WTC11 (cell line): ENCODE data around the gene SIX4. TPM values are rescaled to one million over a fixed set of nuclear protein-coding genes. Genes with fewer than 3 reads are reported as not detected.

Experiments
- ATAC-seq: fragments of 200-7000 bp; cut with Tn5 transposase; 2 replicates; pipeline ENCODE4 v1.10.0; 2021; ENCODE audit warnings: mild to moderate bottlenecking, moderate library complexity
- CTCF ChIA-PET: fragments of 300-600 bp; sonication (Branson Sonifier 250); formaldehyde crosslinking; loops from one replicate; lab custom pipeline; 2021; ENCODE audit warnings: antibody characterized with exemption; lab: Charles Lee
- POLR2A ChIA-PET: fragments of 350-600 bp; sonication (Branson Sonifier 250); formaldehyde crosslinking; loops from one replicate; lab custom pipeline; 2021; ENCODE audit warnings: antibody characterized with exemption; lab: Charles Lee
- DNase-seq: peaks from one replicate; pipeline ENCODE4 v3.0.0; 2021; ENCODE audit warnings: low spot score
- H3K27ac Mint-ChIP-seq: 2 replicates; pipeline ENCODE4 v1.8.0; 2021; ENCODE audit warnings: mixed read lengths
- H3K27me3 Mint-ChIP-seq: 2 replicates; pipeline ENCODE4 v1.8.0; 2021; ENCODE audit warnings: low read depth, mild to moderate bottlenecking, moderate library complexity, mixed read lengths
- H3K36me3 Mint-ChIP-seq: 2 replicates; pipeline ENCODE4 v1.8.0; 2021; ENCODE audit warnings: mixed read lengths
- H3K4me1 Mint-ChIP-seq: 2 replicates; pipeline ENCODE4 v1.8.0; 2022; ENCODE audit warnings: mixed read lengths
- H3K4me3 Mint-ChIP-seq: 2 replicates; pipeline ENCODE4 v1.8.0; 2021; ENCODE audit warnings: mild to moderate bottlenecking, moderate library complexity, mixed read lengths
- H3K9me3 Mint-ChIP-seq: 2 replicates; pipeline ENCODE4 v1.8.0; 2021; ENCODE audit warnings: mixed read lengths
- ATF3 ChIP-seq: sonication (generic); formaldehyde crosslinking; conservative IDR thresholded peaks from 2 replicates; pipeline ENCODE4 v1.8.1; 2022; ENCODE audit warnings: mild to moderate bottlenecking, missing genetic modification reagents
- ERG ChIP-seq: fragments of 250-450 bp; sonication (Bioruptor Pico); IDR thresholded peaks from 2 replicates; pipeline ENCODE4 v1.8.0; 2021; ENCODE audit warnings: mild to moderate bottlenecking
- GRHL2 ChIP-seq: fragments of 250-450 bp; sonication (Bioruptor Pico); IDR thresholded peaks from 2 replicates; pipeline ENCODE4 v1.8.0; 2022; ENCODE audit warnings: mild to moderate bottlenecking, moderate library complexity; ENCODE audit not compliant: insufficient replicate concordance, severe bottlenecking
- IRF2 ChIP-seq: sonication (generic); formaldehyde crosslinking; IDR thresholded peaks from 2 replicates; pipeline ENCODE4 v1.8.0; 2022; ENCODE audit warnings: low read depth, missing genetic modification reagents, borderline replicate concordance
- MXD4 ChIP-seq: fragments of 250-450 bp; sonication (Bioruptor Pico); IDR thresholded peaks from 2 replicates; pipeline ENCODE4 v1.8.0; 2021; ENCODE audit warnings: mild to moderate bottlenecking, moderate library complexity, borderline replicate concordance
- NFATC4 ChIP-seq: fragments of 250-450 bp; sonication (Bioruptor Pico); IDR thresholded peaks from 2 replicates; pipeline ENCODE4 v1.9.0; 2021; ENCODE audit warnings: mild to moderate bottlenecking
- NFYB ChIP-seq: sonication (generic); formaldehyde crosslinking; conservative IDR thresholded peaks from 2 replicates; pipeline ENCODE4 v1.8.0; 2022; ENCODE audit warnings: low read depth, missing genetic modification reagents
- NR1H2 ChIP-seq: sonication (generic); formaldehyde crosslinking; IDR thresholded peaks from 2 replicates; pipeline ENCODE4 v1.9.0; 2021; ENCODE audit warnings: mild to moderate bottlenecking, moderate library complexity, missing genetic modification reagents
- RELA ChIP-seq: sonication (generic); formaldehyde crosslinking; IDR thresholded peaks from 2 replicates; pipeline ENCODE4 v1.8.1; 2022; ENCODE audit warnings: missing genetic modification reagents, mild to moderate bottlenecking, borderline replicate concordance
- SMAD3 ChIP-seq: sonication (generic); formaldehyde crosslinking; IDR thresholded peaks from 2 replicates; pipeline ENCODE4 v1.8.0; 2022; ENCODE audit warnings: missing genetic modification reagents, mild to moderate bottlenecking, borderline replicate concordance
- SOX15 ChIP-seq: fragments of 250-450 bp; sonication (Bioruptor Pico); IDR thresholded peaks from 2 replicates; pipeline ENCODE4 v1.9.0; 2021; ENCODE audit warnings: mild to moderate bottlenecking
- TCF7 ChIP-seq: sonication (generic); formaldehyde crosslinking; IDR thresholded peaks from 2 replicates; pipeline ENCODE4 v1.8.0; 2022; ENCODE audit warnings: mild to moderate bottlenecking, low read depth, missing genetic modification reagents, moderate library complexity
- TEAD1 ChIP-seq: sonication (generic); formaldehyde crosslinking; IDR thresholded peaks from 2 replicates; pipeline ENCODE4 v1.8.0; 2022; ENCODE audit warnings: mild to moderate bottlenecking, missing genetic modification reagents
- TP53 ChIP-seq: sonication (generic); formaldehyde crosslinking; IDR thresholded peaks from 2 replicates; pipeline ENCODE4 v1.8.1; 2023; ENCODE audit warnings: mild to moderate bottlenecking, missing genetic modification reagents
- ZBTB21 ChIP-seq: sonication (generic); formaldehyde crosslinking; IDR thresholded peaks from 2 replicates; pipeline ENCODE4 v1.8.1; 2023; ENCODE audit warnings: mild to moderate bottlenecking, missing genetic modification reagents, borderline replicate concordance
- ZNF219 ChIP-seq: sonication (generic); formaldehyde crosslinking; IDR thresholded peaks from 2 replicates; pipeline ENCODE4 v1.8.0; 2023; ENCODE audit warnings: missing genetic modification reagents, mild to moderate bottlenecking, borderline replicate concordance
- ZNF263 ChIP-seq: sonication (generic); formaldehyde crosslinking; IDR thresholded peaks from 2 replicates; pipeline ENCODE4 v1.8.1; 2022; ENCODE audit warnings: low read depth, mild to moderate bottlenecking, moderate library complexity, missing genetic modification reagents
- ZNF281 ChIP-seq: sonication (generic); formaldehyde crosslinking; IDR thresholded peaks from 2 replicates; pipeline ENCODE4 v1.8.0; 2023; ENCODE audit warnings: mild to moderate bottlenecking, missing genetic modification reagents
- ZNF416 ChIP-seq: fragments of 250-450 bp; sonication (Bioruptor Pico); IDR thresholded peaks from 2 replicates; pipeline ENCODE4 v1.9.0; 2021; ENCODE audit warnings: mild to moderate bottlenecking, inconsistent platforms
- ZSCAN18 ChIP-seq: fragments of 250-450 bp; sonication (Bioruptor Pico); IDR thresholded peaks from 2 replicates; pipeline ENCODE4 v2.1.2; 2022; ENCODE audit warnings: mild to moderate bottlenecking, moderate library complexity
- total RNA-seq: library from RNA; stranded (reverse); gene quantifications from 3 replicates; pipeline ENCODE4 v1.2.3, GENCODE V29; 2021
- TF ChIP-seq, protein P1 (sequence below): sonication (generic); formaldehyde crosslinking; IDR thresholded peaks from 2 replicates; pipeline ENCODE4 v1.8.0; 2022; ENCODE audit warnings: mild to moderate bottlenecking, missing genetic modification reagents

SIX4 gene
- total RNA-seq, 1 experiment from 2014 or later, result 41.8 TPM

DNA sequence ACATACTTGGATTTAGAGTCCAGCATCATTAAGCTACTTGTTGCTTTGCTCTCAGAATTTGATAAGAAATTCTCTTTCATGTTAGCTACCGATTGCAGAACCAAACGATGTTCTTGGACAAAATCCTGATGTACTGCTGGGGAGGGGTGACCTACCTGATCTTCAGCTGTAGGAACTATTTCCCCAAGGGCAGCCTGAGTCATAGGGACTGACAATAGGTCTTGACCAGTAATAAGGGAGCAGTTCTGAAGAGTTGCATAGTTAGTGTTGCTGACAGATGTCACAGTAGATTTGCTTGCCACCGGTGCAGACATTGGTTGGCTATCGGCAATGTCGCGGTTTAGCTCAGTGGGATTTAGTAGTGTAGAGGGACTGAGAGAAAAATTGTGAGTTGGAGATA is 10.6 kb downstream of the SIX4 start (continued):
- TF ChIP-seq ERG (CRISPR knock-in tag) (no peak), IRF2 (CRISPR knock-in tag) (no peak)

- Mint-ChIP-seq H3K9me3 (no peaks in the 10 kb centered on the region), H3K4me1 (peaks cover 14% of the 10 kb centered on the region), H3K36me3 (peaks cover 16% of the 10 kb centered on the region), H3K4me3 (no peak overlapping the region), H3K27me3 (no peaks in the 10 kb centered on the region), H3K27ac (peak overlapping the region; percentile 55)
- CTCF ChIA-PET, result interaction anchor here (0.5 to 0.6 kb wide), 2 partner anchors 12 to 629 kb away, joined by 3 to 5 read pairs; no protein-coding TSS in a partner anchor
- TF ChIP-seq ZNF263 (CRISPR knock-in tag) (no peak), ZBTB21 (CRISPR knock-in tag) (no peak), ZNF416 (CRISPR knock-in tag) (no peak), MXD4 (CRISPR knock-in tag) (no peak), NFYB (CRISPR knock-in tag) (no peak), ZSCAN18 (no peak), NFATC4 (CRISPR knock-in tag) (no peak), IRF2 (CRISPR knock-in tag) (no peak), TEAD1 (CRISPR knock-in tag) (no peak), SOX15 (no peak), ATF3 (CRISPR knock-in tag) (no peak), ZNF219 (CRISPR knock-in tag) (no peak), RELA (CRISPR knock-in tag) (no peak), SMAD3 (CRISPR knock-in tag) (no peak), ZNF281 (CRISPR knock-in tag) (no peak), TCF7 (no peak), NR1H2 (CRISPR knock-in tag) (no peak), TP53 (no peak), GRHL2 (CRISPR knock-in tag) (no peak)
- TF ChIP-seq, protein P1, sequence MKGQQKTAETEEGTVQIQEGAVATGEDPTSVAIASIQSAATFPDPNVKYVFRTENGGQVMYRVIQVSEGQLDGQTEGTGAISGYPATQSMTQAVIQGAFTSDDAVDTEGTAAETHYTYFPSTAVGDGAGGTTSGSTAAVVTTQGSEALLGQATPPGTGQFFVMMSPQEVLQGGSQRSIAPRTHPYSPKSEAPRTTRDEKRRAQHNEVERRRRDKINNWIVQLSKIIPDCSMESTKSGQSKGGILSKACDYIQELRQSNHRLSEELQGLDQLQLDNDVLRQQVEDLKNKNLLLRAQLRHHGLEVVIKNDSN, result no peak
- no peak for DNase-seq
- POLR2A ChIA-PET, result no interaction called here
- peak; percentile 40 for ATAC-seq
Observed at GRCh38 chr14:60710494-60710893, 13.7 kb downstream of the SIX4 start.
